ENCODE results near the gene SREBF2.
"Not testable (repeated sequence)": the region's sequence is repeated elsewhere in the genome, so short reads cannot be mapped to it uniquely, and the experiment has no call there.

Gene SREBF2

GRCh38 chr22:41833369-41834004 is 582 bp downstream of the SREBF2 start:
- under 1% methylated on average over 58 of the region's 86 CpGs for WGBS
- H4K91ac ChIP-seq (ENCODE audit: low read length), result peak overlapping the region; percentile 95
- no peaks in the 10 kb centered on the region for H3K27me3 ChIP-seq (ENCODE audit: control insufficient read depth in 1 of 2, insufficient read depth in 1 of 2, low read length in 2 of 2)
- H4K8ac ChIP-seq (ENCODE audit: low read length), result peak overlapping the region; percentile 47
- no peaks in the 10 kb centered on the region for H3K9me3 ChIP-seq (ENCODE audit: control insufficient read depth, low read length)
- H3K9ac ChIP-seq (ENCODE audit: low read length), result peak overlapping the region; percentile 90
- H2AFZ ChIP-seq (ENCODE audit: low read depth, low read length), result peak overlapping the region; percentile 23
- DNase-seq, result peak; percentile 48
- H2BK15ac ChIP-seq (ENCODE audit: low read depth, poor library complexity, severe bottlenecking), result peak overlapping the region; percentile 100
- peaks cover 4% of the 10 kb centered on the region for H3K79me1 ChIP-seq (replicated peaks; ENCODE audit: low read length, poor library complexity, severe bottlenecking)
- H2AK5ac ChIP-seq (ENCODE audit: low read length, severe bottlenecking), result no peak overlapping the region
- peak overlapping the region; percentile 37 to 99 for H3K14ac ChIP-seq (ENCODE audit: low read length in 2 of 2)
- peak overlapping the region; percentile 69 for H2BK120ac ChIP-seq (ENCODE audit: low read depth, low read length)
- H3K4me1 ChIP-seq (ENCODE audit: control insufficient read depth, insufficient read depth, low read depth, low read length), result peaks cover 8% of the 10 kb centered on the region
- H2BK12ac ChIP-seq (ENCODE audit: low read length in 2 of 2), result peak overlapping the region; percentile 28 to 99
- H3K4ac ChIP-seq (ENCODE audit: low read depth in 1 of 2, low read length in 2 of 2), result peak overlapping the region; percentile 91 to 99
- peak overlapping the region; percentile 83 to 100 for H3K18ac ChIP-seq (ENCODE audit: low read depth in 1 of 2, low read length in 2 of 2)
- peak overlapping the region in 1 of 2 experiments; percentile 91 for H3K23ac ChIP-seq (ENCODE audit: low read length in 2 of 2)
- peak overlapping the region; percentile 77 for H2BK5ac ChIP-seq (ENCODE audit: low read depth, low read length, poor library complexity, severe bottlenecking)
- peaks cover 7 to 20% of the 10 kb centered on the region in 2 experiments for H3K36me3 ChIP-seq (ENCODE audit: control insufficient read depth in 1 of 2, insufficient read depth in 2 of 2, low read depth in 1 of 2, low read length in 2 of 2)
- H3K4me3 ChIP-seq (ENCODE audit: insufficient read depth in 1 of 2, low read depth in 1 of 2, low read length in 2 of 2), result peak overlapping the region; percentile 91 to 97
- H3K27ac ChIP-seq (ENCODE audit: low read length, poor library complexity, severe bottlenecking), result peak overlapping the region; percentile 46
- H3K4me2 ChIP-seq (ENCODE audit: low read length, poor library complexity, severe bottlenecking), result peak overlapping the region; percentile 89

GRCh38 chr22:41834005-41834944 is 1.4 kb downstream of the SREBF2 start:
- Histone ChIP-seq H4K91ac (ENCODE audit: low read length) (peak overlapping the region; percentile 43), H4K8ac (ENCODE audit: low read length) (peak overlapping the region; percentile 38), H3K4me2 (ENCODE audit: low read length, poor library complexity, severe bottlenecking) (peak overlapping the region; percentile 89), H3K14ac (ENCODE audit: low read length in 2 of 2) (peak overlapping the region in 1 of 2 experiments; percentile 99), H3K18ac (ENCODE audit: low read depth in 1 of 2, low read length in 2 of 2) (peak overlapping the region; percentile 83 to 100), H2BK5ac (ENCODE audit: low read depth, low read length, poor library complexity, severe bottlenecking) (no peak overlapping the region), H2BK12ac (ENCODE audit: low read length in 2 of 2) (peak overlapping the region; percentile 28 to 99), H3K27ac (ENCODE audit: low read length, poor library complexity, severe bottlenecking) (peak overlapping the region; percentile 46), H3K4me3 (ENCODE audit: insufficient read depth in 1 of 2, low read depth in 1 of 2, low read length in 2 of 2) (peak overlapping the region; percentile 91 to 97), H3K36me3 (ENCODE audit: control insufficient read depth in 1 of 2, insufficient read depth in 2 of 2, low read depth in 1 of 2, low read length in 2 of 2) (peaks cover 10 to 27% of the 10 kb centered on the region in 2 experiments), H3K9ac (ENCODE audit: low read length) (peak overlapping the region; percentile 90), H3K23ac (ENCODE audit: low read length in 2 of 2) (peak overlapping the region in 1 of 2 experiments; percentile 23), H3K4me1 (ENCODE audit: control insufficient read depth, insufficient read depth, low read depth, low read length) (peaks cover 8% of the 10 kb centered on the region), H3K27me3 (ENCODE audit: control insufficient read depth in 1 of 2, insufficient read depth in 1 of 2, low read length in 2 of 2) (no peaks in the 10 kb centered on the region), H2BK120ac (ENCODE audit: low read depth, low read length) (peak overlapping the region; percentile 69), H2AFZ (ENCODE audit: low read depth, low read length) (no peak overlapping the region), H3K79me1 (replicated peaks; ENCODE audit: low read length, poor library complexity, severe bottlenecking) (peaks cover 4% of the 10 kb centered on the region), H3K9me3 (ENCODE audit: control insufficient read depth, low read length) (no peaks in the 10 kb centered on the region), H2BK15ac (ENCODE audit: low read depth, poor library complexity, severe bottlenecking) (no peak overlapping the region), H2AK5ac (ENCODE audit: low read length, severe bottlenecking) (no peak overlapping the region), H3K4ac (ENCODE audit: low read depth in 1 of 2, low read length in 2 of 2) (peak overlapping the region; percentile 91 to 99)
- WGBS, result 10% methylated on average over 12 of the region's 14 CpGs
- no peak for DNase-seq

GRCh38 chr22:41835462-41835861 is 2.6 kb downstream of the SREBF2 start:
- 98% methylated on average over 7 of the region's 8 CpGs for WGBS
- not testable (repeated sequence) for H4K91ac ChIP-seq (ENCODE audit: low read length)

GRCh38 chr22:41836551-41836950 is 3.6 kb downstream of the SREBF2 start:
- no peak overlapping the region for H2AFZ ChIP-seq (ENCODE audit: low read depth, low read length)
- WGBS, result 100% methylated on average over 1 of the region's 2 CpGs
- no peak overlapping the region for H2BK120ac ChIP-seq (ENCODE audit: low read depth, low read length)
- H3K4me1 ChIP-seq (ENCODE audit: control insufficient read depth, insufficient read depth, low read depth, low read length), result peaks cover 7% of the 10 kb centered on the region
- DNase-seq, result no peak
- no peak overlapping the region for H3K4me2 ChIP-seq (ENCODE audit: low read length, poor library complexity, severe bottlenecking)
- H3K4me3 ChIP-seq (ENCODE audit: insufficient read depth in 1 of 2, low read depth in 1 of 2, low read length in 2 of 2), result no peak overlapping the region
- H4K91ac ChIP-seq (ENCODE audit: low read length), result no peak overlapping the region
- no peak overlapping the region for H4K8ac ChIP-seq (ENCODE audit: low read length)
- no peak overlapping the region for H3K18ac ChIP-seq (ENCODE audit: low read depth in 1 of 2, low read length in 2 of 2)
- no peak overlapping the region for H3K9ac ChIP-seq (ENCODE audit: low read length)
- H2BK5ac ChIP-seq (ENCODE audit: low read depth, low read length, poor library complexity, severe bottlenecking), result no peak overlapping the region
- H3K23ac ChIP-seq (ENCODE audit: low read length in 2 of 2), result no peak overlapping the region
- H3K27me3 ChIP-seq (ENCODE audit: control insufficient read depth in 1 of 2, insufficient read depth in 1 of 2, low read length in 2 of 2), result no peaks in the 10 kb centered on the region
- no peak overlapping the region for H3K27ac ChIP-seq (ENCODE audit: low read length, poor library complexity, severe bottlenecking)
- no peaks in the 10 kb centered on the region for H3K9me3 ChIP-seq (ENCODE audit: control insufficient read depth, low read length)
- peaks cover 14 to 40% of the 10 kb centered on the region in 2 experiments for H3K36me3 ChIP-seq (ENCODE audit: control insufficient read depth in 1 of 2, insufficient read depth in 2 of 2, low read depth in 1 of 2, low read length in 2 of 2)
- peaks cover 4% of the 10 kb centered on the region for H3K79me1 ChIP-seq (replicated peaks; ENCODE audit: low read length, poor library complexity, severe bottlenecking)
- H3K4ac ChIP-seq (ENCODE audit: low read depth in 1 of 2, low read length in 2 of 2), result no peak overlapping the region
- H2AK5ac ChIP-seq (ENCODE audit: low read length, severe bottlenecking), result no peak overlapping the region
- H2BK12ac ChIP-seq (ENCODE audit: low read length in 2 of 2), result no peak overlapping the region
- H2BK15ac ChIP-seq (ENCODE audit: low read depth, poor library complexity, severe bottlenecking), result no peak overlapping the region
- peak overlapping the region in 1 of 2 experiments; percentile 12 for H3K14ac ChIP-seq (ENCODE audit: low read length in 2 of 2)

More at GRCh38 chr22:41835462-41835861, 2.6 kb downstream of the SREBF2 start:
- H3K4me1 ChIP-seq (ENCODE audit: control insufficient read depth, insufficient read depth, low read depth, low read length); H3K27me3 ChIP-seq (ENCODE audit: control insufficient read depth in 1 of 2, insufficient read depth in 1 of 2, low read length in 2 of 2); H3K4me3 ChIP-seq (ENCODE audit: insufficient read depth in 1 of 2, low read depth in 1 of 2, low read length in 2 of 2); H2BK15ac ChIP-seq (ENCODE audit: low read depth, poor library complexity, severe bottlenecking); H2AFZ ChIP-seq (ENCODE audit: low read depth, low read length); H3K9ac ChIP-seq (ENCODE audit: low read length); H4K8ac ChIP-seq (ENCODE audit: low read length); H3K14ac ChIP-seq (ENCODE audit: low read length in 2 of 2); H3K9me3 ChIP-seq (ENCODE audit: control insufficient read depth, low read length); H2BK12ac ChIP-seq (ENCODE audit: low read length in 2 of 2); H3K4me2 ChIP-seq (ENCODE audit: low read length, poor library complexity, severe bottlenecking); H3K23ac ChIP-seq (ENCODE audit: low read length in 2 of 2); H2BK5ac ChIP-seq (ENCODE audit: low read depth, low read length, poor library complexity, severe bottlenecking); H3K18ac ChIP-seq (ENCODE audit: low read depth in 1 of 2, low read length in 2 of 2); H3K27ac ChIP-seq (ENCODE audit: low read length, poor library complexity, severe bottlenecking); H2BK120ac ChIP-seq (ENCODE audit: low read depth, low read length); H2AK5ac ChIP-seq (ENCODE audit: low read length, severe bottlenecking); DNase-seq; H3K4ac ChIP-seq (ENCODE audit: low read depth in 1 of 2, low read length in 2 of 2); H3K79me1 ChIP-seq (replicated peaks; ENCODE audit: low read length, poor library complexity, severe bottlenecking): not testable (repeated sequence)
- peaks cover 10 to 34% of the 10 kb centered on the region in 2 experiments for H3K36me3 ChIP-seq (ENCODE audit: control insufficient read depth in 1 of 2, insufficient read depth in 2 of 2, low read depth in 1 of 2, low read length in 2 of 2)

Measured in mesenchymal stem cell (in vitro differentiated cells and primary cell).